ENCODE results near the gene SUGCT. TPM values are rescaled to one million over a fixed set of nuclear protein-coding genes. Genes with fewer than 3 reads are reported as not detected.

SUGCT gene
- total RNA-seq, 2 experiments from 2014 or later: 0.95 to 1.2 TPM

DNA sequence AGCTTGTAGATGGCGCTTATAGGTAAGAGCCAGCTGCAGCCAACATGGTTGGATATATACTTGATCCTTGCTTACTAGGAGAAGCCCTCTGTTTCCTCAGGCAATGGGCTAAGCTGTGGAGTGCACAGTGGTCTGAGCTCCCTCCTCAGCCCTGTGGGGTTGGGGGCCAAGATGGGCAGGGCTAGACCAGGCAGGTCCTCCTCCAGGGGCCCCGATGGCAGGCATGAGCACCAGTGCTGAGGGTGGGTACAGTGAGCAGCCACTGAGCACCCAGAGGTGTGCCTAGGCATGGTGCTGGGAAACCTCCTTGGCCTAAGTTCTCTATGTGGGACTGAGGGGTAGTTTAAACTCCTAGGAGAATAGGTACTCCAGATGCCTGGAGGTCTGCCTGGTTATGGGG lies 680.2 kb downstream of the SUGCT start:
- intact Hi-C loops (cut with DNase I, micrococcal nuclease): no loop called here
- H3K9me3 Mint-ChIP-seq: peaks cover 28% of the 10 kb centered on the region
- H3K27me3 Mint-ChIP-seq: no peaks in the 10 kb centered on the region
- no peaks in the 10 kb centered on the region for H3K4me1 ChIP-seq (ENCODE audit: insufficient read depth, low read length)
- H3K36me3 Mint-ChIP-seq (ENCODE audit: low read depth): no peaks in the 10 kb centered on the region
- no peaks in the 10 kb centered on the region for H3K36me3 ChIP-seq (ENCODE audit: insufficient read depth, low read length)
- H3K27me3 ChIP-seq (ENCODE audit: control insufficient read depth in 1 of 2, insufficient read depth in 2 of 2, low read length in 2 of 2): no peaks in the 10 kb centered on the region
- H3K9me3 ChIP-seq (ENCODE audit: control insufficient read depth in 1 of 2, insufficient read depth in 1 of 2, low read length in 2 of 2): peaks cover 0 to 13% of the 10 kb centered on the region in 2 experiments
- ATAC-seq (ENCODE audit: poor library complexity) (no peak), DNase-seq (no peak)
- H3K4me3 Mint-ChIP-seq: no peak overlapping the region
- no peaks in the 10 kb centered on the region for H3K4me1 Mint-ChIP-seq (ENCODE audit: low read depth)
- ChIA-PET POLR2A (no interaction called here), CTCF (no interaction called here)
- H3K27ac ChIP-seq (ENCODE audit: low read depth in 1 of 2, low read length in 2 of 2): no peak overlapping the region
- no peak overlapping the region for H3K27ac Mint-ChIP-seq
- no peak overlapping the region for H3K4me3 ChIP-seq (ENCODE audit: low read length)
- TF ChIP-seq, protein P1, sequence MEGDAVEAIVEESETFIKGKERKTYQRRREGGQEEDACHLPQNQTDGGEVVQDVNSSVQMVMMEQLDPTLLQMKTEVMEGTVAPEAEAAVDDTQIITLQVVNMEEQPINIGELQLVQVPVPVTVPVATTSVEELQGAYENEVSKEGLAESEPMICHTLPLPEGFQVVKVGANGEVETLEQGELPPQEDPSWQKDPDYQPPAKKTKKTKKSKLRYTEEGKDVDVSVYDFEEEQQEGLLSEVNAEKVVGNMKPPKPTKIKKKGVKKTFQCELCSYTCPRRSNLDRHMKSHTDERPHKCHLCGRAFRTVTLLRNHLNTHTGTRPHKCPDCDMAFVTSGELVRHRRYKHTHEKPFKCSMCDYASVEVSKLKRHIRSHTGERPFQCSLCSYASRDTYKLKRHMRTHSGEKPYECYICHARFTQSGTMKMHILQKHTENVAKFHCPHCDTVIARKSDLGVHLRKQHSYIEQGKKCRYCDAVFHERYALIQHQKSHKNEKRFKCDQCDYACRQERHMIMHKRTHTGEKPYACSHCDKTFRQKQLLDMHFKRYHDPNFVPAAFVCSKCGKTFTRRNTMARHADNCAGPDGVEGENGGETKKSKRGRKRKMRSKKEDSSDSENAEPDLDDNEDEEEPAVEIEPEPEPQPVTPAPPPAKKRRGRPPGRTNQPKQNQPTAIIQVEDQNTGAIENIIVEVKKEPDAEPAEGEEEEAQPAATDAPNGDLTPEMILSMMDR (IDR thresholded peaks at IDR 0.05): no peak

- no peak overlapping the region for H3K27ac Mint-ChIP-seq
- H3K4me1 Mint-ChIP-seq (ENCODE audit: low read depth): no peaks in the 10 kb centered on the region
- DNase-seq (no peak), ATAC-seq (ENCODE audit: poor library complexity) (no peak)
- H3K4me3 ChIP-seq (ENCODE audit: low read length): no peak overlapping the region
- no peak overlapping the region for H3K4me3 Mint-ChIP-seq
- intact Hi-C loops (cut with DNase I, micrococcal nuclease): no loop called here
- H3K36me3 ChIP-seq (ENCODE audit: insufficient read depth, low read length): no peaks in the 10 kb centered on the region
- H3K27me3 ChIP-seq (ENCODE audit: control insufficient read depth in 1 of 2, insufficient read depth in 2 of 2, low read length in 2 of 2): no peaks in the 10 kb centered on the region
- H3K27ac ChIP-seq (ENCODE audit: low read depth in 1 of 2, low read length in 2 of 2): no peak overlapping the region
- H3K4me1 ChIP-seq (ENCODE audit: insufficient read depth, low read length): no peaks in the 10 kb centered on the region
- TF ChIP-seq, protein P1 (IDR thresholded peaks at IDR 0.05): no peak
- ChIA-PET CTCF (no interaction called here), POLR2A (no interaction called here)
- no peaks in the 10 kb centered on the region for H3K36me3 Mint-ChIP-seq (ENCODE audit: low read depth)
- H3K9me3 ChIP-seq (ENCODE audit: control insufficient read depth in 1 of 2, insufficient read depth in 1 of 2, low read length in 2 of 2): peaks cover 0 to 13% of the 10 kb centered on the region in 2 experiments
- peaks cover 28% of the 10 kb centered on the region for H3K9me3 Mint-ChIP-seq
- no peaks in the 10 kb centered on the region for H3K27me3 Mint-ChIP-seq
Measured at GRCh38 chr7:40815512-40815911, 680.7 kb downstream of the SUGCT start.

- H3K9me3 Mint-ChIP-seq: peaks cover 6% of the 10 kb centered on the region
- H3K4me3 Mint-ChIP-seq: no peak overlapping the region
- Histone ChIP-seq H3K27ac (ENCODE audit: low read depth in 1 of 2, low read length in 2 of 2) (no peak overlapping the region), H3K27me3 (ENCODE audit: control insufficient read depth in 1 of 2, insufficient read depth in 2 of 2, low read length in 2 of 2) (no peaks in the 10 kb centered on the region), H3K36me3 (ENCODE audit: insufficient read depth, low read length) (no peaks in the 10 kb centered on the region), H3K4me1 (ENCODE audit: insufficient read depth, low read length) (no peaks in the 10 kb centered on the region), H3K4me3 (ENCODE audit: low read length) (no peak overlapping the region), H3K9me3 (ENCODE audit: control insufficient read depth in 1 of 2, insufficient read depth in 1 of 2, low read length in 2 of 2) (peaks cover 0 to 3% of the 10 kb centered on the region in 2 experiments)
- no peaks in the 10 kb centered on the region for H3K4me1 Mint-ChIP-seq (ENCODE audit: low read depth)
- CTCF ChIA-PET: no interaction called here
- no peak overlapping the region for H3K27ac Mint-ChIP-seq
- ATAC-seq (ENCODE audit: poor library complexity): no peak
- TF ChIP-seq, protein P1 (IDR thresholded peaks at IDR 0.05): no peak
- intact Hi-C loops (cut with DNase I, micrococcal nuclease): no loop called here
- DNase-seq: no peak
- no peaks in the 10 kb centered on the region for H3K36me3 Mint-ChIP-seq (ENCODE audit: low read depth)
- no peaks in the 10 kb centered on the region for H3K27me3 Mint-ChIP-seq
- POLR2A ChIA-PET: no interaction called here
Measured at GRCh38 chr7:40822861-40823260, 688.1 kb downstream of the SUGCT start.
